Mucosa of rectum (tissue), 2 donors: Measurements from ENCODE around the gene ZNF581.

Experiments used
- H3K27ac ChIP-seq, 2 donors: one replicate each; pipeline ENCODE4 v1.7.0; 2013; ENCODE audit warnings: inconsistent platforms in 2 of 2, low read depth in 2 of 2, low read length in 2 of 2
- H3K27me3 ChIP-seq, 2 donors: one replicate each; pipeline ENCODE4 v1.7.0; 2013; ENCODE audit warnings: low read length in 2 of 2; ENCODE audit not compliant: control insufficient read depth in 2 of 2, insufficient read depth in 2 of 2
- H3K36me3 ChIP-seq, 2 donors: one replicate each; pipeline ENCODE4 v1.7.0; 2013; ENCODE audit warnings: low read length in 2 of 2; ENCODE audit not compliant: control insufficient read depth in 2 of 2, insufficient read depth in 2 of 2
- H3K4me1 ChIP-seq, 2 donors: one replicate each; pipeline ENCODE4 v1.7.0; 2013; ENCODE audit warnings: low read length in 2 of 2, mild to moderate bottlenecking in 1 of 2; ENCODE audit not compliant: control insufficient read depth in 2 of 2, insufficient read depth in 2 of 2
- H3K4me3 ChIP-seq, 2 donors: one replicate each; pipeline ENCODE4 v1.7.0; 2013; ENCODE audit warnings: low read length in 2 of 2
- H3K9ac ChIP-seq, 2 donors: one replicate each; pipeline ENCODE4 v1.7.0; 2013; ENCODE audit warnings: low read length in 2 of 2, low read depth in 1 of 2, mild to moderate bottlenecking in 1 of 2
- H3K9me3 ChIP-seq, 2 donors: one replicate each; pipeline ENCODE4 v1.7.0; 2013; ENCODE audit warnings: low read length in 2 of 2; ENCODE audit not compliant: control insufficient read depth in 2 of 2
- donor health status: healthy.
- donor health status: Normal muscosa, but diverticular disease.

The ZNF581 gene

GRCh38 chr19:55601084-55601483, 42.4 kb upstream of the ZNF581 start:
- Histone ChIP-seq H3K27ac (peak overlapping the region; percentile 93 to 98), H3K9ac (peak overlapping the region; percentile 74 to 75), H3K4me3 (peak overlapping the region; percentile 77 to 93), H3K4me1 (peaks cover 18 to 20% of the 10 kb centered on the region in 2 donors), H3K9me3 (no peaks in the 10 kb centered on the region), H3K27me3 (no peaks in the 10 kb centered on the region), H3K36me3 (peaks cover 0 to 5% of the 10 kb centered on the region in 2 donors)

GRCh38 chr19:55602104-55603001, 41.1 kb upstream of the ZNF581 start:
- H3K4me1 ChIP-seq, result peaks cover 27 to 28% of the 10 kb centered on the region in 2 donors
- no peak overlapping the region for H3K27ac ChIP-seq

DNA sequence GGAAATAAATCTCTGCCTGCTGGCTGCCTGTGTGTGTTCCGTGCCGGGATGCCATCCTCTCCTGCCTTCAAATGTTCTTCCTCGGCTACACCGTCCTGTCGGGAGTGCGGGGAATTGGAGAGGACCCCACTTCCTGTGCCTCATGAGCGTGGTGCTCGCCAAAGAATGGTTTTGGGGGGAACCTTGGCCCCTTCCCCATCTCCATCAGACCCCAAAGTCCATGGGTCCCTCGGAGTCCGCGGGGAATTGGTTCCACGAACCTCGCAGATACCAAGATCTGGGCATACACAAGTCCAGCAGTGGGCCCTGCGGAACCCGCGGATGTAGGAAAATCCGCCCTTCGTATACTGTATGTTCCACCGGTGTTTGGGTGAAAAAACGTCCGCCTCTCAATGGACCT, 40.3 kb upstream of the ZNF581 start:
- Histone ChIP-seq H3K27ac (no peak overlapping the region), H3K4me1 (peaks cover 27 to 28% of the 10 kb centered on the region in 2 donors), H3K9me3 (no peaks in the 10 kb centered on the region), H3K36me3 (no peaks in the 10 kb centered on the region), H3K9ac (no peak overlapping the region), H3K27me3 (no peaks in the 10 kb centered on the region), H3K4me3 (no peak overlapping the region)

More at GRCh38 chr19:55602104-55603001, 41.1 kb upstream of the ZNF581 start:
- H3K9ac ChIP-seq, result no peak overlapping the region
- no peaks in the 10 kb centered on the region for H3K27me3 ChIP-seq
- no peaks in the 10 kb centered on the region for H3K9me3 ChIP-seq
- H3K36me3 ChIP-seq, result no peaks in the 10 kb centered on the region
- no peak overlapping the region for H3K4me3 ChIP-seq

DNA sequence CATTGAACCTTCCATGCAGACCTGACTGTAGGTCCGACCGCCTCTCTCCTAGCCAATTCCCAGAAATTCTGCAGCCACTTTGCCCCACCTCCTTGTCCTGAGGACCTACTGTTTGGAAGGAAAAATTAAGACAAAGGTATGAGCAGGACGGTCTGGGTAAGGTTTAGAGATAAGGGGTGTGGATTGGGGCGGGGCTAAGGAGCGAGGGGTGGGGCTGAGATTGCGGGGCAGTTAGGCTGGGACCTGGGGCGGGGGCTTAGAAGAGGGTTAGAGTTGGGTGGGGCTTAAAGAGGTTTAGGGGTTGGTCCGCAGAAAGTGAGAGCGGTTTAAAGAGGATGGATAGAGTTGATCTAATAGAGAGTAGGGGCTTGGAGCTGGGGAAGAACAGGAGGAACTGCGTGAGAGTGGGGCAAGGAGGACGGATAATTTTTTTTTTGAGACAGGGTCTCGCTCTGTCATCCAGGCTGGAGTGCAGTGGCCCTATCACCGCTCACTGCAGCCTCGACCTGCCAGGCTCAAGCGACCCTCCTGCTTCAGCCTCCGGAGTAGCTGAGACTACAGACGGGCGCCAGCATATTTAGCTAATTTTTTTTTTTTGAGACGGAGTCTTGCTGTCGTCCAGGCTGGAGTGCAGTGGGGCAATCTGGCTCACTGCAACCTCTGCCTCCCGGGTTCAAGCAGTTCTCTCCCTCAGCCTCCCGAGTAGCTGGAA, 39.7 kb upstream of the ZNF581 start:
- Histone ChIP-seq H3K9me3 (no peaks in the 10 kb centered on the region), H3K27ac (no peak overlapping the region), H3K27me3 (no peaks in the 10 kb centered on the region), H3K36me3 (no peaks in the 10 kb centered on the region), H3K4me3 (no peak overlapping the region), H3K4me1 (peaks cover 25 to 28% of the 10 kb centered on the region in 2 donors), H3K9ac (no peak overlapping the region)

GRCh38 chr19:55605207-55605636, 38.2 kb upstream of the ZNF581 start:
- peak overlapping the region; percentile 92 to 93 for H3K27ac ChIP-seq
- peak overlapping the region; percentile 90 to 91 for H3K4me3 ChIP-seq
- H3K36me3 ChIP-seq, result peaks cover 0 to 8% of the 10 kb centered on the region in 2 donors
- H3K9me3 ChIP-seq, result no peaks in the 10 kb centered on the region
- no peaks in the 10 kb centered on the region for H3K27me3 ChIP-seq
- H3K9ac ChIP-seq, result peak overlapping the region; percentile 63 to 68
- H3K4me1 ChIP-seq, result peaks cover 24 to 28% of the 10 kb centered on the region in 2 donors

DNA sequence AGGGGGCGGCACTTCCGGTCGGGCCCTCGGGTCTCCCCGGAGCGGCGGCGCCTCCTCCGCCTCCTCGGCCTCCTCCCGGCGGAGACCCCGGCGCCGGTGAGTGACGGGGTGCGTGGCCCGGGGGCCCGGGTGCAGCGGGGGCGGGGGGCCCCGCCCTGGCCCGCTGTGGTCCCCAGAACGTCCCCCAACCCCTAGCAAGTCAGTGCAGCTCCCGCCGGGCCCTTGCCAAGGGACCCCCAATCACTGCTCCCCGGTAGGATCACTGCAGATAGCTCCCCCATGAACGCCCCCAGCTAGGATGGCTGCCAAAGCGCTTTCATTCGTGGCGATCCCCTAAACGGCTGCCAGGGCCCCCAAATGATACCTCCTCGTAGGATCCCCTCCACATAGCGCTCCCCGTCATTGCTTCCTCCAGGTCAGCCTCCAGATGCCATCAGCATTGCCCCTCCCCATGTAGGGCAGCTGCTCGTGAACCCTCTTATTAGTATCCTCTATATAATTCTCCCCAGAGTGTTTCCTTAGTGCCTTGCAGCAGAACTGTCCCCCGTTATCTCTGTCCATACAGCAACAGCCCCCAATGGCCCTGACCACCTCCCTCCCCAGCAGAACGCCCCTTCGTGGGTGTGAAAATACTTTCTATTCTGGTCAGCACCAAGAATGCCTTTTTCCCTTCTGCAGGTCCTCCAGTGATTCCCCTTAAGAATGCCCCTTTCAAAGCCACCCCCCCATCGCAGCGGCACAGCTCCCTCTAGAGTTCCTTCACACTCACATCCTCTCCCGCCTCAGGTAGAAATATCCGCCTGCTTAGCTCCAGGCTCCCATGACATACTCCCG, 37.6 kb upstream of the ZNF581 start, which contains the start of gene ZNF865:
ZNF865 (plus strand) TSS at position 11 of the 834 bp plus-strand sequence. CDS start 7,972 bp downstream, outside the sequence.
- peak within 1 kb of the TSS; percentile 92 to 93 for H3K27ac ChIP-seq
- H3K4me1 ChIP-seq, result peaks cover 21 to 26% of the 10 kb centered on the region in 2 donors

GRCh38 chr19:55606471-55606787, 37.0 kb upstream of the ZNF581 start:
- Histone ChIP-seq H3K27ac (peak overlapping the region; percentile 92 to 93), H3K9me3 (no peaks in the 10 kb centered on the region), H3K9ac (peak overlapping the region; percentile 75 to 89), H3K4me3 (peak overlapping the region; percentile 90 to 91), H3K36me3 (peaks cover 0 to 8% of the 10 kb centered on the region in 2 donors), H3K27me3 (no peaks in the 10 kb centered on the region), H3K4me1 (peaks cover 17 to 21% of the 10 kb centered on the region in 2 donors)

More for the DNA sequence above, 37.6 kb upstream of the ZNF581 start, which contains the start of gene ZNF865:
- peak within 1 kb of the TSS; percentile 75 to 89 for H3K9ac ChIP-seq
- H3K36me3 ChIP-seq, result peaks cover 0 to 8% of the 10 kb centered on the region in 2 donors
- H3K9me3 ChIP-seq, result no peaks in the 10 kb centered on the region
- peak within 1 kb of the TSS; percentile 90 to 91 for H3K4me3 ChIP-seq
- H3K27me3 ChIP-seq, result no peaks in the 10 kb centered on the region

DNA sequence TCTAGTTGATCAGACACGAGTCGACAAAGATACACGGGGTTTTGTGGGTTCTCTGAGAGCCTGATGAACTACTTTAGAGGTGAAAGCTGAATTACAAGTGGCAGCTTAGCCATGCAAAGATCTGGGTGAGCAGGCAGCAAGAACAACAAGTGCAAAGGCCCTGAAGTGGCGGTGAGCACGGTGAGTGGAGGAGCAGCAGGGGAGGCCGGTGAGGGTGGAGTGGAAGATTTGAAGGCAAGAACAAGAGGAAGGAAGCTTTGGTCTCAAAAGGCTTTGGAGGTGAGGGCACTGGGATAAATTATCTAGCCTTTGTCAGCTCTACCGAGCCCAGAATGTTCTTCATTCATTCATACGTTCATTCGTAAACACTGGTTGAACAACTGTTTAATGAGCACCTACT, 36.6 kb upstream of the ZNF581 start:
- Histone ChIP-seq H3K4me3 (peak overlapping the region; percentile 90 to 91), H3K4me1 (peaks cover 17 to 21% of the 10 kb centered on the region in 2 donors), H3K27ac (peak overlapping the region in 1 of 2 donors; percentile 92), H3K27me3 (no peaks in the 10 kb centered on the region), H3K9ac (peak overlapping the region in 1 of 2 donors; percentile 75), H3K36me3 (peaks cover 0 to 8% of the 10 kb centered on the region in 2 donors), H3K9me3 (no peaks in the 10 kb centered on the region)

- H3K27me3 ChIP-seq, result no peaks in the 10 kb centered on the region
- H3K27ac ChIP-seq, result no peak overlapping the region
- peaks cover 0 to 8% of the 10 kb centered on the region in 2 donors for H3K36me3 ChIP-seq
Measured at GRCh38 chr19:55609326-55609725, 34.1 kb upstream of the ZNF581 start.

More at GRCh38 chr19:55609326-55609725, 34.1 kb upstream of the ZNF581 start:
- no peak overlapping the region for H3K4me3 ChIP-seq
- no peaks in the 10 kb centered on the region for H3K9me3 ChIP-seq
- H3K9ac ChIP-seq, result no peak overlapping the region
- H3K4me1 ChIP-seq, result peaks cover 17 to 18% of the 10 kb centered on the region in 2 donors
